Stomach (tissue), 9 donors: ENCODE measurements around the gene ADCY9. TPM values are rescaled to one million over a fixed set of nuclear protein-coding genes. Genes with fewer than 3 reads are reported as not detected.

Experiments used
- DNase-seq, 2 donors: peaks; one replicate each; pipeline versions ENCODE4 v3.0.0 to v3.0.0-alpha.2; 2013 to 2019
- H3K27ac ChIP-seq, 5 donors: fragments of 200-600 bp in 4 of 5; sonication (generic) in 4 of 5; one replicate each; pipeline ENCODE4 v1.5.1; 2013 to 2019; ENCODE audit warnings: mild to moderate bottlenecking in 1 of 5, moderate library complexity in 1 of 5
- H3K27me3 ChIP-seq, 3 donors: fragments of 200-600 bp; sonication (generic); one replicate each; pipeline ENCODE4 v1.5.1; 2017 to 2019; ENCODE audit warnings: mixed run types in 1 of 3
- H3K36me3 ChIP-seq, 4 donors: fragments of 200-600 bp; sonication (generic); 1 replicate in 3 of 4; 2 replicates in 1 of 4; pipeline ENCODE4 v1.5.1; 2016 to 2019
- H3K4me1 ChIP-seq, 4 donors: fragments of 200-600 bp; sonication (generic); one replicate each; pipeline ENCODE4 v1.5.1; 2016 to 2019
- H3K4me3 ChIP-seq, 4 donors: fragments of 200-600 bp; sonication (generic) in 3 of 4; one replicate each; pipeline ENCODE4 v1.5.1; 2016 to 2019; ENCODE audit warnings: mild to moderate bottlenecking in 1 of 4
- H3K9me3 ChIP-seq, 4 donors: fragments of 200-600 bp; sonication (generic); one replicate each; pipeline ENCODE4 v1.5.1; 2016 to 2019
- CTCF ChIP-seq, 7 experiments: fragments of 450-650 bp in 4 of 7; fragments of 200-600 bp in 3 of 7; sonication (generic) in 3 of 7; IDR thresholded peaks; one replicate each; pipeline ENCODE4 v1.5.1; 2016 to 2019; ENCODE audit warnings: antibody characterized with exemption in 7 of 7, control low read depth in 2 of 7, mild to moderate bottlenecking in 1 of 7
- EP300 ChIP-seq: sonication (generic); formaldehyde crosslinking; IDR thresholded peaks from one replicate; pipeline ENCODE4 v1.6.1; 2017; ENCODE audit warnings: antibody characterized with exemption
- POLR2A ChIP-seq, 4 donors: fragments of 450-650 bp; IDR thresholded peaks; one replicate each; pipeline ENCODE4 v1.6.1; 2016; ENCODE audit warnings: antibody characterized with exemption in 4 of 4, control low read depth in 2 of 4, mild to moderate bottlenecking in 1 of 4, moderate library complexity in 1 of 4
- POLR2AphosphoS5 ChIP-seq, 3 donors: sonication (generic); formaldehyde crosslinking; IDR thresholded peaks; one replicate each; pipeline ENCODE4 v1.6.1; 2016; ENCODE audit warnings: antibody characterized with exemption in 3 of 3
- WGBS, 5 donors: extraction: QIAGEN DNeasy Blood & Tissue Kit in 3 of 5; methylation state at CpG; one replicate each; pipeline versions ENCODE4 v1.1.5 to v1.1.7; 2013 to 2018; 5-methylcytosine and 5-hydroxymethylcytosine counted together
- intact Hi-C: fragments of 100-400 bp; cut with DNase I; formaldehyde crosslinking; loops from one replicate; pipeline ENCODE4 v1.15.1; 2023; ENCODE audit warnings: low total_unique reads
- polyA plus RNA-seq, 3 donors: library from polyadenylated mRNA; stranded (reverse); fragments of 200-250 nt; gene quantifications; one replicate each; pipeline ENCODE4 v1.2.3, GENCODE V29; 2013
- total RNA-seq, 5 donors: library from RNA; depleted of rRNA; stranded (reverse); fragments of >200 nt; gene quantifications; one replicate each; pipeline versions ENCODE4 v1.1.0 to v1.2.3, GENCODE V29; 2014 to 2016
- donor health status: healthy with polysubstance abuse.
- donor health status: Bipolar disorder and iron deficiency.
- donor health status: healthy.

The ADCY9 gene
- total and polyA plus RNA-seq, 8 donors = 1.7 to 55.0 (median 12.9) TPM

GRCh38 chr16:3983081-3983520, 133.1 kb downstream of the ADCY9 start:
- Histone ChIP-seq H3K4me1 (peaks cover 0 to 22% (median 17%) of the 10 kb centered on the region in 4 donors), H3K4me3 (no peak overlapping the region), H3K27me3 (no peaks in the 10 kb centered on the region), H3K9me3 (no peaks in the 10 kb centered on the region), H3K27ac (no peak overlapping the region), H3K36me3 (peaks cover under 1 to 49% (median 45%) of the 10 kb centered on the region in 4 donors)
- intact Hi-C loops = loop anchor here (10.0 kb wide), 1 partner anchor 132 kb away; the partner anchor contains the start of gene ADCY9
- TF ChIP-seq CTCF (IDR thresholded peaks at IDR 0.05) = peak in 5 of 7 experiments; percentile 58 to 93 (median 72)
- TF ChIP-seq EP300 = no peak
- peak in 1 of 3 donors; percentile 59 for TF ChIP-seq POLR2AphosphoS5 (IDR thresholded peaks at IDR 0.05)
- TF ChIP-seq POLR2A (IDR thresholded peaks at IDR 0.05) = no peak
- 11 to 43% (median 17%) methylated on average over 12 to 22 of the region's 22 CpGs for WGBS, 5 donors
- DNase-seq = peak; percentile 82 to 91

- Histone ChIP-seq H3K27me3 (no peaks in the 10 kb centered on the region), H3K27ac (no peak overlapping the region), H3K4me1 (peaks cover 0 to 22% (median 17%) of the 10 kb centered on the region in 4 donors), H3K4me3 (no peak overlapping the region), H3K36me3 (peaks cover 6 to 49% (median 45%) of the 10 kb centered on the region in 4 donors), H3K9me3 (no peaks in the 10 kb centered on the region)
- no peak for DNase-seq
- intact Hi-C loops = loop anchor here (10.0 kb wide), 1 partner anchor 133 kb away; the partner anchor contains the start of gene ADCY9
- TF ChIP-seq POLR2AphosphoS5 (IDR thresholded peaks at IDR 0.05) (no peak), EP300 (no peak), POLR2A (IDR thresholded peaks at IDR 0.05) (no peak), CTCF (IDR thresholded peaks at IDR 0.05) (no peak)
- 89 to 98% (median 96%) methylated on average over 11 to 13 of the region's 13 CpGs for WGBS, 5 donors
Observed at GRCh38 chr16:3982216-3982615, 134.0 kb downstream of the ADCY9 start.

GRCh38 chr16:3980253-3981111, 135.8 kb downstream of the ADCY9 start:
- 65 to 77% (median 73%) methylated on average over 19 to 20 of the region's 20 CpGs for WGBS, 5 donors
- Histone ChIP-seq H3K27me3 (no peaks in the 10 kb centered on the region), H3K4me1 (peaks cover 0 to 22% (median 17%) of the 10 kb centered on the region in 4 donors), H3K4me3 (no peak overlapping the region), H3K9me3 (no peaks in the 10 kb centered on the region), H3K27ac (peak overlapping the region in 3 of 5 donors; percentile 12 to 54 (median 20)), H3K36me3 (peaks cover 6 to 57% (median 54%) of the 10 kb centered on the region in 4 donors)
- intact Hi-C loops = loop anchor here (10.0 kb wide), 1 partner anchor 134 kb away; the partner anchor contains the start of gene ADCY9
- DNase-seq = peak in 1 of 2 donors; percentile 78
- no peak for TF ChIP-seq POLR2A (IDR thresholded peaks at IDR 0.05)
- no peak for TF ChIP-seq EP300
- TF ChIP-seq POLR2AphosphoS5 (IDR thresholded peaks at IDR 0.05) = no peak
- no peak for TF ChIP-seq CTCF (IDR thresholded peaks at IDR 0.05)

GRCh38 chr16:3979518-3979917, 136.7 kb downstream of the ADCY9 start:
- no peaks in the 10 kb centered on the region for H3K27me3 ChIP-seq
- H3K36me3 ChIP-seq = peaks cover 6 to 67% (median 62%) of the 10 kb centered on the region in 4 donors
- H3K4me1 ChIP-seq = peaks cover 0 to 22% (median 17%) of the 10 kb centered on the region in 4 donors
- TF ChIP-seq CTCF (IDR thresholded peaks at IDR 0.05) (no peak), POLR2A (IDR thresholded peaks at IDR 0.05) (no peak), POLR2AphosphoS5 (IDR thresholded peaks at IDR 0.05) (no peak), EP300 (no peak)
- 91 to 94% (median 94%) methylated on average over 12 of the region's 12 CpGs; no CpG with 5 or more reads in 1 of the 5 donors for WGBS, 5 donors
- H3K4me3 ChIP-seq = no peak overlapping the region
- no peak overlapping the region for H3K27ac ChIP-seq
- DNase-seq = no peak
- intact Hi-C loops = no loop called here
- no peaks in the 10 kb centered on the region for H3K9me3 ChIP-seq
